Measurements from ENCODE around the gene LINC01488.

LINC01488 gene

GRCh38 chr11:69481393-69481844, at the start of gene LINC01488:
TSS of gene LINC01488 (plus strand) at chr11:69481663.
- H3K27ac Mint-ChIP-seq: peak within 1 kb of the TSS in 1 of 3 experiments; percentile 13

DNA sequence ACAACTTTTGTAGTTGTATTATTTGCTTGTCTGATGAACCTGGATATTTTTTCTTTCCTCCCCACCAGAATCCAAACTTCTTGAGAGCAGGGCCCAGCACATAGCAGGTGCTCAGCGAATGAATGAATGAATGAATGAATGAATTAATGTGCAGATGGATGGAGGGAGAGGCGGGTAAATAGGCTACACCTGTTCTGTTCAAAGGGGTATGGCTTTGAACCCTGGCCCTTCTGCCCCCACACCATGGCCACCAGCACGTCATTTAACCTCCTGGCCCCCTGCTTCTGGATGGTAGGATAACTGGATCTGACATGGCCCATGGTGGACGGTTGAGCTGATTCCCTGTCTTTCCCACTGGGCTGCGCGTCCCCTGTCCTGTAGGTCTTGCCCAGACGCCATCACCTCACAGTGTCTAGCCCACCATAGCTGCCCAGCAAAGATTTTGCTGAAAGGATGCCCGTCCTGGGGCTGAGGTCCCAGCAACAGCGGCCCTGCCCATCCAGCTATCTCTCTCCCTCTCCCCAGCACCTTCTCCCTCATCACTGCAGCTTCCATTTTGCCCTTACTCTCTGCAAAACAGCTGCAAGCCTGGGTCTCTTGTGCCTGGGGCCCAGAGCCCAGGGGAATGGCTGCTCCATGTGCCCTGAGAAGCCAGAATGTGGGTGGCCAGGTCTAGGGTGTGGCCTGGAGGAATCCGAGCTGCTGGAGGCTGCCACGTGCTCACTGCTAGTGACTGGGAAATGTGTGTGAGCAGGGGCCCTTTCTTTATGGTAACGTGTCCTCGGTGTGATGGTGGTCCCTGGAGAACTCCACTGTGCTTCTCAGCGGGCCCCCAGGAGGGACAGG, 49.3 kb upstream of the LINC01488 start:
- Mint-ChIP-seq H3K27ac (peak overlapping the region in 1 of 3 experiments; percentile 54), H3K4me1 (peaks cover 23% of the 10 kb centered on the region), H3K27me3 (ENCODE audit: low read depth) (peaks cover 30% of the 10 kb centered on the region), H3K4me3 (no peak overlapping the region), H3K9me3 (no peaks in the 10 kb centered on the region), H3K36me3 (ENCODE audit: low read depth) (no peaks in the 10 kb centered on the region)
- TF ChIP-seq, protein P1, sequence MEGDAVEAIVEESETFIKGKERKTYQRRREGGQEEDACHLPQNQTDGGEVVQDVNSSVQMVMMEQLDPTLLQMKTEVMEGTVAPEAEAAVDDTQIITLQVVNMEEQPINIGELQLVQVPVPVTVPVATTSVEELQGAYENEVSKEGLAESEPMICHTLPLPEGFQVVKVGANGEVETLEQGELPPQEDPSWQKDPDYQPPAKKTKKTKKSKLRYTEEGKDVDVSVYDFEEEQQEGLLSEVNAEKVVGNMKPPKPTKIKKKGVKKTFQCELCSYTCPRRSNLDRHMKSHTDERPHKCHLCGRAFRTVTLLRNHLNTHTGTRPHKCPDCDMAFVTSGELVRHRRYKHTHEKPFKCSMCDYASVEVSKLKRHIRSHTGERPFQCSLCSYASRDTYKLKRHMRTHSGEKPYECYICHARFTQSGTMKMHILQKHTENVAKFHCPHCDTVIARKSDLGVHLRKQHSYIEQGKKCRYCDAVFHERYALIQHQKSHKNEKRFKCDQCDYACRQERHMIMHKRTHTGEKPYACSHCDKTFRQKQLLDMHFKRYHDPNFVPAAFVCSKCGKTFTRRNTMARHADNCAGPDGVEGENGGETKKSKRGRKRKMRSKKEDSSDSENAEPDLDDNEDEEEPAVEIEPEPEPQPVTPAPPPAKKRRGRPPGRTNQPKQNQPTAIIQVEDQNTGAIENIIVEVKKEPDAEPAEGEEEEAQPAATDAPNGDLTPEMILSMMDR (IDR thresholded peaks at IDR 0.05; ENCODE audit: unreplicated experiment in 3 of 3): no peak

More at GRCh38 chr11:69481393-69481844, at the start of gene LINC01488:
- Mint-ChIP-seq H3K4me3 (no peak within 1 kb of the TSS), H3K9me3 (no peaks in the 10 kb centered on the region), H3K36me3 (ENCODE audit: low read depth) (no peaks in the 10 kb centered on the region), H3K4me1 (peaks cover 21% of the 10 kb centered on the region), H3K27me3 (ENCODE audit: low read depth) (peaks cover 28% of the 10 kb centered on the region)
- TF ChIP-seq, protein P1 (IDR thresholded peaks at IDR 0.05; ENCODE audit: unreplicated experiment in 3 of 3): no peak

DNA sequence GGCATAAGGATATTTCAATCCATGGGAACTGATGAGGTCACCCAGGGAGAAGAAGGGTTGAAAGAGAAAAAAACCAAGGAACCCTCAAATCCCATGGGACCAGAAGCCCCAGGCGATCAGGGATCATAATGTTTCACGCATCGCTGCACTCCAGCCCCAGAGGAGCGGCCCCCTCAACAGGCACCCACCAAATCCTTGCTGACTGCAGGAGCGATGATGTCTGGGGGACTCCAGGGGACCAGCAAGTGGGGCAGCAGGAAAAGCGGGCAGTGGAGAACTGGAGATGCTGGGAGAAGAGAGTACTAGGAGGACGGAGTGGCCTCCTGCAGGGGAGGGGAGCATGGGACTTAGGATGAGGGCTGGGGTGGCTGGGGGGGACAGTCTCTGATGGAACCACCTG, 47.7 kb upstream of the LINC01488 start:
- H3K4me1 Mint-ChIP-seq: peaks cover 28% of the 10 kb centered on the region
- H3K4me3 Mint-ChIP-seq: no peak overlapping the region
- no peaks in the 10 kb centered on the region for H3K36me3 Mint-ChIP-seq (ENCODE audit: low read depth)
- no peaks in the 10 kb centered on the region for H3K9me3 Mint-ChIP-seq
- peaks cover 26% of the 10 kb centered on the region for H3K27me3 Mint-ChIP-seq (ENCODE audit: low read depth)
- TF ChIP-seq, protein P1 (IDR thresholded peaks at IDR 0.05; ENCODE audit: unreplicated experiment in 3 of 3): no peak
- no peak overlapping the region for H3K27ac Mint-ChIP-seq

DNA sequence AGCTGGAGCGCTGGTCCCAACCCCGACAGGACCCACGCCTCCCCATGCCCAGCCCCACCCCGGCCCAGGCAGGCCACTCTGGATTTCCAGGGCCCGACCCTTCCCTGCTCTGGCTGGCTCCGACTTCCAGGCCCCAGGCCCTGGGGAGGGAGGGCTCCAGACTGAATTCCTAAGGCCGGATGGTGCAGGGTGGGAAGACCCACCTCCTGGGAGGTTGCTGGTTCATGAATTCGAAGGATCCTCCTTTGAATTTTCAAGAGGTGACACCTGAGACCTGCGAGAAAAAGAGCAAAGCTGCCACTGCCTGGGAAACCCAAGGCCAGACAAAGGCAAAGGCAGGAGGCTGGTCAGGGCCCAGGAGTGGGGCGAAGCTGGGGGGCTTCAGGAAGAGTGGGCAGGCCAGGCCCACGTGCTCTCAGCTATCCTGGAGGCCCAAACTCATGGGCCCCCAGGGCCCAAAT, 47.0 kb upstream of the LINC01488 start:
- Mint-ChIP-seq H3K27ac (no peak overlapping the region), H3K9me3 (no peaks in the 10 kb centered on the region), H3K4me1 (peaks cover 28% of the 10 kb centered on the region), H3K36me3 (ENCODE audit: low read depth) (no peaks in the 10 kb centered on the region), H3K4me3 (no peak overlapping the region), H3K27me3 (ENCODE audit: low read depth) (peaks cover 19% of the 10 kb centered on the region)
- TF ChIP-seq, protein P1 (IDR thresholded peaks at IDR 0.05; ENCODE audit: unreplicated experiment in 3 of 3): no peak

- Mint-ChIP-seq H3K27me3 (ENCODE audit: low read depth) (peaks cover 18% of the 10 kb centered on the region), H3K27ac (peak overlapping the region in 2 of 3 experiments; percentile 50 to 54), H3K4me3 (no peak overlapping the region), H3K9me3 (no peaks in the 10 kb centered on the region), H3K36me3 (ENCODE audit: low read depth) (no peaks in the 10 kb centered on the region), H3K4me1 (peaks cover 28% of the 10 kb centered on the region)
- TF ChIP-seq, protein P1 (IDR thresholded peaks at IDR 0.05; ENCODE audit: unreplicated experiment in 3 of 3): no peak
Measured at GRCh38 chr11:69435161-69435986, 46.1 kb upstream of the LINC01488 start.

Data from nephron (organoid).